Inferior parietal cortex (tissue), 1 donor: Measurements from ENCODE around the gene ABCC4.

Experiments used
- DNase-seq: peaks from one replicate; pipeline ENCODE4 v3.0.0-alpha.2; 2016; ENCODE audit errors: extremely low spot score

ABCC4 gene

GRCh38 chr13:95117092-95117491 lies 184.2 kb downstream of the ABCC4 start:
- no peak for DNase-seq

- DNase-seq: no peak
Observed at GRCh38 chr13:95115525-95115924, 185.7 kb downstream of the ABCC4 start.

GRCh38 chr13:95113601-95114000 lies 187.7 kb downstream of the ABCC4 start:
- DNase-seq: no peak

DNA sequence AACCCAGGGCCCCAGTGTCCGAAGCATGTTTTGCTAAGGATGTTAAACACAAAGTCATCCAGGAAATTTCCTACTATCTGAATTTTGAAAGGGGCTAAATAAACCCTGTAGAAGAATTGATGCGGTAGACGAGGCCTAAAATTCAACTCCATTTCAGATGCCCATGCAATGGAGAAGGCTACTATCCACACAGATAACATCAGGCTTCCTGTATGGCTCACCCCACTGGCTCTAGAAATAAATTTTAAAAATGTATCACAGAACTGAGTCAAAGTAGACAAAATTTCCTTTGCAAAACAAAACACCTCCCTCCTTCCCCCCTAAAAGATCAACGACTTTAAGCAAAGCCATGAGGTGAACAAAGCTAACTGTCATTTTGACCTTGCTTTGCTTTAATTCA lies 188.4 kb downstream of the ABCC4 start:
- DNase-seq: no peak

- DNase-seq: no peak
Observed at GRCh38 chr13:95111608-95112007, 189.6 kb downstream of the ABCC4 start.

DNA sequence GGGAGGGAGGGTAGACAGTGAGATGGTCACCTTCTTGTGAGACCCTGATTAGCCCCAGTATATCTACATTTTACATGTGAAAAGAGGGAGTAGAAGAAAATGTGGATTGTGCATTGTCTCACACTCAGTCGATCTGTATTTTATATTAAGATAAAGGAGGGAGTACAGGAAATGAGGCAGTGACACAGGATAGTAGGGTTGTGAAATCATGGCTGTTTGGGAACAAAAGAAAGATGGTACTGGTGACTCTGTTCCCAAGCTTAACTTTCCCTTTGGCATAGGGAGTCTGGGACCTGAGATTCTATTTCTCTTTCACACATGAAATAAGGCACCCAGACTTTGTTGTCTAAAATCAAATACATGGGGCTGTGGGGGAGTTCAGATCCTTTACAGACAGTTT lies 194.7 kb downstream of the ABCC4 start:
- DNase-seq: no peak

DNA sequence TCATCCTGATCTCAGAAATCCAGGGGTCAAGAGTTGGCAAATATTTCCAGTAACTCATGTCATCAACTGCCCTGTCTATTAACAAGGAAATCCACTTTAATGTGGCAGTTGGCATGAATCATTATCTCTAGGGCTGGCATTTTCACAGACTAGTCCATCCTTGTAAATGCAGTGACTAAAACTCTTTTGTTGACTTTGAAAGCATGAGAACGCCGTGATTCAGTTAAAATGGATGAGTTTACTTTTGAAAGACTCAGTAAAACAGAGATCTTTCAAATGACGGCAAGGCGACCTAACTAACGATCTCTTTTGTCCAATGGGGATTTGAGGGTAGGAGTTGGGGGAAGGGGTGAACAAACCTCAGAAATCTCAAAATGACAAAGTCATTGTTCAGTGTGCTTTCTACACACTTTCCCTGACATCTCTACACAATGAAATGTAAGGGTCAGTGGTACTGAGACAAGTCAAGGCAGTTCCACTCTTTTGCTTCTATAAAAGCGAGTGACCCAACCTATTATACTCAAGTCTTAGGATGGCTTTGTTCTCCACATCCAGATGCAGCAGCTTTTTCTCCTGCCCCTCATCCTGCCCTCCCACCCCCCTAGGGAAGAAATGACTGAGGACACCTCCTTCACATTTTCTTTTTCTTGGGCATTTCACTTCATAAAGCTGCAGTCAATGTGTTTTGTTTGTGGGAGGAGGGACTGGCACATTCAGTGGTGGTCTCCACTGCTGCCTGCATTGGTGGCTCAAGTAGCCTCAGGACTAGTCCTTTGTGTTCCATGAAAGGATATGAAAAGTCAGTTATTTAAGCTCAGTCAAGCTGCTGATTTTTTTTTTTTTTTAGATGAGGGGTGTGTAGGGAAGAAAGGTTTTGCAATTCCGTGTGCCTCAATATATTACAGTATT lies 200.5 kb downstream of the ABCC4 start:
- no peak for DNase-seq

- no peak for DNase-seq
Observed at GRCh38 chr13:95099541-95099940, 201.7 kb downstream of the ABCC4 start.

- DNase-seq: no peak
Observed at GRCh38 chr13:95098916-95099315, 202.3 kb downstream of the ABCC4 start.

GRCh38 chr13:95091755-95092154 lies 209.5 kb downstream of the ABCC4 start:
- no peak for DNase-seq

- DNase-seq: no peak
Observed at GRCh38 chr13:95087746-95088305, 213.4 kb downstream of the ABCC4 start.

DNA sequence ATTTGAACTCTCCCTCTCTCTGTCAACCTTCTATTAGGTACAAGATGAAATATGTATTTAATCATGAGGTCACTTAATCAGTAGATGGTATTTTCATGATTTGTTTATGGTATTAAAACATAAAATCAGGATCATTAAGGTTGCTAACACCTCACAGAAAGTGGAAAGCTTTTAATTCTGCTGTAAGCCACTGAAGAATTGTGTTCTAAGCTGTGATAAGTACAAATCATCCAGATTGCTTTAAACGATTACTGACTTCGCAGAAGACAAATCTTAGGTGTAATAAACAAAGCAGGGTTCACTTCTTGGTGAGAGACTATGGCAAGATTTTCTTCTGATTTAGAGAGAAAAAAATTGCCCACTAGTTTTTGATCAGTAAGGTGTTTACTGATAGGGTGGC lies 214.5 kb downstream of the ABCC4 start:
- no peak for DNase-seq

DNA sequence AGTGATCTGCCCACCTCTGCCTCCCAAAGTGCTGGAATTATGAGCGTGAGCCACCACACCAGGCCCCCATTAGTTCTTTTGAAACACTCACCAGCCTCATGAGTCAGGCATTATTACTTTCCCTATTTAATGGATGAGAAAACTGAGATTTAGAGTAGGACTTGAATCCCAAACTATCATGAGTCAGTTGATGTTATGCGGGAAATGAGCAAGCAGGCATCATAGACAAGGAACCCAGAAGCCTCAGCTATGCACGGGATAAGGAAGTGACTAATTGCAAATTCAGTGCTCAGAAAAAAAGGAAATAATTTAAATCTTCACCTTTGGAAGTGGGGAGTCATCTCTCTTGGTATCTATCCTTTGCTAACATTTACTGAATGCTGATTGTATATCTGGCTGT lies 217.5 kb downstream of the ABCC4 start:
- no peak for DNase-seq

DNA sequence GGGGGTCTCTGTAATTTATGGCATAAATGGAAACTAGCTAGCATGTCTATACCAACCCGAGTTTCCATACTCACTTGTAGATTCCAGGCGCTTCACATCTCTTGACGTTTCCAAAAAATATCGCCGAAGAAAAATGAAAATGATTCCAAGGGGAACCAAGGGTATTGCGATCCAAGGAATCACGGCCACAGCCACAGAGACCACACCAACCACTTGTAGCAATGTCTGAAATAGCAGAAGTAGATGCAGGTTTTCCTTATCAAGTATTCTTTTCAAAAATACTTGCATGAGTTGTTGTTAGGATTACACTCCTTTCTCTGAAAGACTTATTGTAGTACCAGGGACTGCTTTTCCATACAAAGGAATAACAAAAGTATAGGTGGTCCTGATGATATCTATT lies 218.2 kb downstream of the ABCC4 start:
- no peak for DNase-seq

DNA sequence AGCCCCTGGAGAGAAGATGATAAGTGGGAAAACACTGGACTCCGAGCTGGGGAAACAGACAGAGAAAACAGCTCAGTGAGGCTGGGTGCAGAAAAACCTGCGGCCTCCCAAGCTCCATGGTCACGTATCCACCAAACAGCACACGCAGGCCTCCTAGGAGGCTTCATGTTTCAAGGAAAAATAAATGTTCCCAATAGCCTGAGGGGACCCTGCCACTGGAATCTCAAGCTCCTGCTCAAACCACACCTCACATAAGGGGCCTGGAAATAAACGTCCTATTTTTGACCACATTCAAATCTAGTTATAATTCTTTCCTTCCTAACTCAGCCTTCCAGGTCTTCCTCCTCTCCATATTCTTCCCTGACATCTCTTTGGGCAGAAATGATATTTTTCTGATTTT lies 225.7 kb downstream of the ABCC4 start:
- DNase-seq: no peak

DNA sequence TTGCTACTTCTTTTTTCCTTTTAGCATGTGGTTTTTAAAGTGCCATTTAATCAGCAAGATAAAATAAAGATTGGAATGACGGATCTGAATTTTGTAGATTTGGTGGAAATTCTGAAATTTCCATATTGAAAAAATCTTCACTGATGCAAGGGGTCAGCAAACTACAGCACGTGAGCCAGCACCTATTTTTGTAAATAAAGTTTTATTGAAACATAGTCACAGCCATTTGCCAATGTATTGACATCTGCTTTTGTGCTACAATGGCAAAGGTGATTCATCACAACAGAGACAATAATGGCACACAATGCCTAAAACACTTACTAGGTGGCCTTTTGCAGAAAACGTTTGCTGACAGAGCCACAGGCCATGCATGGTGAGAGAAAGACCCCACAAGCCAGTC lies 226.4 kb downstream of the ABCC4 start:
- no peak for DNase-seq

DNA sequence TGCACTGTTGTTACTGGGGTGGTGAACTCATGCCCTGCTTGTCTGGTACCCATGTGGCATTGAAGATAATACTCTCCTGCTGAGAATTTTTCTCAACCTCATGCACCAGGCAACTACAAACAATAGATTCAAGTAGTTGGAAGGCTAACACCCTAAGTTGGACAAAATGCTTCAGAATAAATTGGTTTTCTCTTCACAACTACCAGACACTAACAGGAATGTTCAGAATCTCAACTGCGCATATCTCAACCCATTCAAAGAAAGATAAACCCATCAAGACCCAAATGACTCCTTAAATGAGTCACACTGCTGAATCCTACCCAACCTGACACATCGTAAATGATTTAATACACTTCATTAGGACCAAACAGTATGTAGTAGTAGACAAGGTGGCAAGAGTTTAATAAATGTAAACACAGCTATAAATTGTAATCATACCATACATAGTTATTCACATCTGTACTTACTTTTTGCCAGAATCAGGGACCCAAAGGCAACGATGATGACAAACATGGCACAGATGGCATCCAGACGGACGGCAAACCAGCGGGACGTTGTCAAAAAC lies 227.4 kb downstream of the ABCC4 start:
- no peak for DNase-seq

DNA sequence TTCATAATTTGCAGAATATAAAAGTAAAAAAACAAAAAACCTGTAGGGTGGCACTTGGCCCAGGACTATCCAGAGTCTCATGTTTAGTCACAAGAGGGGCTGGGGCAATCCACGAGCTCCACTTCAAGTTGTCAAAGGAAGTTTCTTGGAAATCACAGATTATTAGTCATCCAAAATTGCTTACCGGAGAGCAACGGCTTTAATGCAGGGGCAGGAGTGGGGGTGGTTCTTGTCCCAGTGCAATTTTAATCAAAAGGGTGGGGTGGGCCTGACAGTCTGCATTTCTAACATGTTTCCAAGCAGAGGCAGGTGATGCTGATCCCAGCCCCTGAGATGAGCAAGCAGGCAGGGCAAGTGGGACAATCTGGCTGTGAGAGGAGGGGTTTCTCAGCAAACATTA lies 233.9 kb downstream of the ABCC4 start:
- DNase-seq: no peak

DNA sequence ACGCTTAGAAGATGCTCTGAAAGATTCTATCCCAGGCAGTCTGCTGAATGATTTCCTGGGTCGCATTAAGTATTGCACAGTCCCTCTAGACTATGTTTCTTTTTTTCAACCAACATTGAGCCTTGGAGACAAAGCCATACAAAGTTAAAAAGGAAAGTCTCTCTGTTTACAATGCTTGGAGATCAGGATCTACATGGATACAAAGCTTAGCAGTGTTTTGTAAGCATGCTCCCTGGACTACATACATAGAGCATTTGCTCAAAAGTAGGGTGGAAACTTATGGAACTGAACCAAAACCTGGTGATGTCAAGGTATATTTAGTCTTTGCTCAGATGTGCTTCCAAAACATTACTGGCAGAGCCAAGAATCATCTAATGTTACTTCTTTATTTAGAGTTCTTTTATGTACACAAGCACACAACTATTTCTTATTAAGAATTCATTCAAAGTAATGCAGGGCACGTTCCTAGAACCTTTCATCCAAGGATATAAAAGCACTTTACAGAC lies 241.2 kb downstream of the ABCC4 start:
- DNase-seq: no peak

GRCh38 chr13:95059306-95059705 lies 241.9 kb downstream of the ABCC4 start:
- no peak for DNase-seq

DNA sequence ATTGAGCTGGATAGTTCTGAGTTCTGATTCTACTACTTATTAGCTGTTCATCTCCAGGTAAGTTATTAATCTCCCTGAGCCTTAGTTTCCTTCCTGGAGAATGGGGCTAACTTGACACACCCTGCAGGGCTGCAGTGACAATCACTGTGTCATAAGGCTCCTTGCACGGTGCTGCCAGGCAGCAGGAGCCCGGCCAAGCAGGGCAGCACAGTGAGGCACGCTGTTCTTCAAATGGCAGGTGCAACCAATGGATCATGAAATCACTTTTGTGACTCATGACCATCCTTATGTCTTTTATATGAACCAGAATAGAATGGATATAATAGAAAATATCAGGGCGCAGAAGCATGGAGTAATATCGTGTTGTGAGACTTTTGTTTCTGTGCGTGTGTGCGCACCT lies 242.6 kb downstream of the ABCC4 start:
- DNase-seq: no peak

- DNase-seq: no peak
Observed at GRCh38 chr13:95056266-95056665, 245.0 kb downstream of the ABCC4 start.
